ENCODE measurements around the gene NONO. TPM values are rescaled to one million over a fixed set of nuclear protein-coding genes. Genes with fewer than 3 reads are reported as not detected.
"Not testable (repeated sequence)": the region's sequence is repeated elsewhere in the genome, so short reads cannot be mapped to it uniquely, and the experiment has no call there.

The NONO gene
- total RNA-seq, 1 donor from 2014 or later, result 365 TPM

DNA sequence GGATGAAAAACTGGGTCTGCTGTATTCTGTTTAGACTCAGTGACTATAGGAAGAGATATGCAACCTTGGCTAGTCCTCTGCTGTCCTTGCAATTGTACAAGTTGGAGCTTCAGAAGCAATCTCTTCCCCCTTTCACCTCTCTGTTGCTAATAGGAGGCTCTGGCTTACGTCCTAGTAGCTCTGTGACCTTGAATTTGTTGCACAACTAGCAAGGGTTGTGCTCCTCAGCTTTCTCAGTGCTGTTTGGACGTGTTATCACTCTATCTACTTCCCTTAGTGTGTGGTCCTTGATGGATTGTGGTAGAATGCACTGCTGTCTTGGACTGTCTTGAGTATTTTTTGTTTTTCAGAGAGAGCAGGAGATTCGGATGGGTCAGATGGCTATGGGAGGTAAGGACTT is 14.7 kb downstream of the NONO start:
- H3K27me3 ChIP-seq (ENCODE audit: control insufficient read depth, insufficient read depth, low read length), result no peaks in the 10 kb centered on the region
- DNase-seq (ENCODE audit: low read depth), result no peak
- TF ChIP-seq, protein P1, sequence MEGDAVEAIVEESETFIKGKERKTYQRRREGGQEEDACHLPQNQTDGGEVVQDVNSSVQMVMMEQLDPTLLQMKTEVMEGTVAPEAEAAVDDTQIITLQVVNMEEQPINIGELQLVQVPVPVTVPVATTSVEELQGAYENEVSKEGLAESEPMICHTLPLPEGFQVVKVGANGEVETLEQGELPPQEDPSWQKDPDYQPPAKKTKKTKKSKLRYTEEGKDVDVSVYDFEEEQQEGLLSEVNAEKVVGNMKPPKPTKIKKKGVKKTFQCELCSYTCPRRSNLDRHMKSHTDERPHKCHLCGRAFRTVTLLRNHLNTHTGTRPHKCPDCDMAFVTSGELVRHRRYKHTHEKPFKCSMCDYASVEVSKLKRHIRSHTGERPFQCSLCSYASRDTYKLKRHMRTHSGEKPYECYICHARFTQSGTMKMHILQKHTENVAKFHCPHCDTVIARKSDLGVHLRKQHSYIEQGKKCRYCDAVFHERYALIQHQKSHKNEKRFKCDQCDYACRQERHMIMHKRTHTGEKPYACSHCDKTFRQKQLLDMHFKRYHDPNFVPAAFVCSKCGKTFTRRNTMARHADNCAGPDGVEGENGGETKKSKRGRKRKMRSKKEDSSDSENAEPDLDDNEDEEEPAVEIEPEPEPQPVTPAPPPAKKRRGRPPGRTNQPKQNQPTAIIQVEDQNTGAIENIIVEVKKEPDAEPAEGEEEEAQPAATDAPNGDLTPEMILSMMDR (IDR thresholded peaks at IDR 0.05; ENCODE audit: insufficient read depth, low read length, severe bottlenecking), result no peak
- no peak for FAIRE-seq
- peaks cover 7% of the 10 kb centered on the region for H3K36me3 ChIP-seq (ENCODE audit: control insufficient read depth, insufficient read depth, low read length)
- H3K4me3 ChIP-seq (ENCODE audit: low read depth, low read length), result no peak overlapping the region

DNA sequence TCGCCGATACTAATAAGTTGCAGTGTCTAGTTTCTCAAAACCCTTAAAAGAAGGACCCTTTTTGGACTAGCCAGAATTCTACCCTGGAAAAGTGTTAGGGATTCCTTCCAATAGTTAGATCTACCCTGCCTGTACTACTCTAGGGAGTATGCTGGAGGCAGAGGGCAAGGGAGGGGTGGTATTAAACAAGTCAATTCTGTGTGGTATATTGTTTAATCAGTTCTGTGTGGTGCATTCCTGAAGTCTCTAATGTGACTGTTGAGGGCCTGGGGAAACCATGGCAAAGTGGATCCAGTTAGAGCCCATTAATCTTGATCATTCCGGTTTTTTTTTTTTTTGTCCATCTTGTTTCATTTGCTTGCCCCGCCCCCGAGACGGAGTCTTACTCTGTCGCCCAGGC is 16.6 kb downstream of the NONO start:
- FAIRE-seq; H3K27me3 ChIP-seq (ENCODE audit: control insufficient read depth, insufficient read depth, low read length); H3K4me3 ChIP-seq (ENCODE audit: low read depth, low read length); DNase-seq (ENCODE audit: low read depth); H3K36me3 ChIP-seq (ENCODE audit: control insufficient read depth, insufficient read depth, low read length): not testable (repeated sequence)

DNA sequence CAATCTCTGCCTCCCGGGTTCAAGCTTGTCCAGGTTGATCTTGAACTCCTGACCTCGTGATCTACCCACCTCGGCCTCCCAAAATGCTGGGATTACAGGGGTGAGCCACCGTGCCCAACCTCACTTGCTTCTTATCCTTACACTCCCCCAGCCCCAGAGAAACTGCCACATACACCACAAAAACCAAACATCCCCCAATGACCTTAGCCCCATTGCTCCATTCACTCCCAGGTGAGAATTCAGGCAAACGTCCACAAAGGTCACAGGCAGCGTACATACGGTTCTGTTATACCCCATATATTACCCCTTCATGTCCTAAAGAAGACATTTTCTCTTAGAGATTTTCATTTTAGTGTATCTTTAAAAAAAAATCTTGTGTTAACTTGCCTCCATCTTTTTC is 17.1 kb downstream of the NONO start:
- not testable (repeated sequence) for FAIRE-seq; DNase-seq (ENCODE audit: low read depth); H3K36me3 ChIP-seq (ENCODE audit: control insufficient read depth, insufficient read depth, low read length)

DNA sequence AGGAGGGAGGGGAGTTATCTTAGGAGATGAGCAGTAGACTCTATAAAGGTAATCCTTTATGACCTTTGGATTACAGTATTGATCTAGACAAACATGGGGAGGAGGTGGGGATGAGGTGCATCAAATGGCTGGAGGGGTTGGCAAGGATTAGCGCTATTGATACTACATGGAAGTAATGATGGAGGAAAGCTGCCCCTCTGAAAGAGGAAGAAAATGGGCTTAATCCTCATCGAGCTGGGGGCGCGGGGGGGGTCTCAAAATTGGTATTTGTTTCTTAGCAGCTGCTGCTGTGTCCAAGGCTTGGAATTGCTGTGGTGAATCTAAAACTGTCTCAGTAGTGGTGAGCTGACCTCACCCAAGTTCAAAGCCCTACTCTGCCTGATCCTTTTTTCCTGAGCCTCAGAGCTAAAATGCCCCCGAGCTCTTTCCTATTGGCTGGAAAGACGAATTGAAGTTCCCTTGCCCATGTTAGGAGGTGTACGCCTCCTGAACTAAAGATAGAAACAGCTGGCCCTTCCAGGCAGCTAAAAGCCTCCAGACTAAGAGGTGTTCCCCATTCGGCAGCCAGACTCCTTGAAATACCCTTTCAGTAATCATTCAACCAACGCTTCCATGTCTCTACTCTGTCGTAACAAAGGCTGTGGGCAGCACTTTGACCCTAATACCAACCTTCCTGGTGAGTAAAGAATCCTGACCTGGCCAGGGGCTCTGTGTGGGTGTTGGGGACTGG is 17.9 kb downstream of the NONO start, which contains the start of gene ITGB1BP2:
Gene ITGB1BP2 (plus strand): TSS at position 556 of the 730 bp plus-strand sequence. CDS start 57 bp downstream, at position 613.
- TF ChIP-seq, protein P1 (IDR thresholded peaks at IDR 0.05; ENCODE audit: insufficient read depth, low read length, severe bottlenecking), result no peak
- H3K4me3 ChIP-seq (ENCODE audit: low read depth, low read length), result no peak within 1 kb of the TSS
- H3K36me3 ChIP-seq (ENCODE audit: control insufficient read depth, insufficient read depth, low read length), result peaks cover 7% of the 10 kb centered on the region
- DNase-seq (ENCODE audit: low read depth), result no peak
- FAIRE-seq, result no peak
- H3K27me3 ChIP-seq (ENCODE audit: control insufficient read depth, insufficient read depth, low read length), result no peaks in the 10 kb centered on the region

More for the DNA sequence above, 17.1 kb downstream of the NONO start:
- not testable (repeated sequence) for H3K27me3 ChIP-seq (ENCODE audit: control insufficient read depth, insufficient read depth, low read length); H3K4me3 ChIP-seq (ENCODE audit: low read depth, low read length)

DNA sequence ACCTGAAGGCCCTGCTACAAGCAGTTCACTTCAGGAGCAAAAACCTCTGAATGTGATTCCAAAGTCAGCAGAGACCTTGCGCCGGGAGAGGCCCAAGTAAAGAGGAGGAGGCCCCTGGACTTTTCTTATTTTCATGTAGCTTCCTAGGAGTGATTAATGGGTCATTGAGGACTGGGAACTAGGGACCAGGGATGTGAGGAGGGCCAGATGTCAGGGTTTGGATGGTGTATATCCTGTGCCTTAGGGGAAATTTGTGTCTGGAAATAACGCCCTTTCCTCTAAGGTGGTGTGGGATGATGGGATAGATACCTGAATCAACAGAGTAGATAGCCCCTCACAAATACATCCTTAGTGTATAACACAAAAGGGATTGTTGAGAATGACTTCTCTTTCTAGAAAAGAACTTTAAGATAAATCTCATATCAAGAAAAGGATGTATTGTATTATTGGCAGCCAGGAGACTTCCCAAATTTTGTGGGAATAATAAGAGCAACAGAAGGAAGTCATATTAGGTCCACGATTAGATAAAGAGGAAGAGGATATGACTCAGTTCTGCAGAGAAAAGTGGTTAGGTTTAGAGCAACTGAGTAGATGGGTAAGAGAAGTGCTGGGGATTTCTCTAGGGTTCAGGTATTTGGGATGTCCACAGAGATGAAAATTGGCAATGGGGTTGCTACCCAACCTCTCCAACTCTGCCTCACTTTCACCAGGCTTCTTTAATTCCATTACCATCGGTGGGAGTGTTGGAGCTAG is 19.2 kb downstream of the NONO start:
- peaks cover 3% of the 10 kb centered on the region for H3K36me3 ChIP-seq (ENCODE audit: control insufficient read depth, insufficient read depth, low read length)
- no peaks in the 10 kb centered on the region for H3K27me3 ChIP-seq (ENCODE audit: control insufficient read depth, insufficient read depth, low read length)
- DNase-seq (ENCODE audit: low read depth) (peak; percentile 15), FAIRE-seq (no peak)
- H3K4me3 ChIP-seq (ENCODE audit: low read depth, low read length), result no peak overlapping the region
- TF ChIP-seq, protein P1 (IDR thresholded peaks at IDR 0.05; ENCODE audit: insufficient read depth, low read length, severe bottlenecking), result no peak

DNA sequence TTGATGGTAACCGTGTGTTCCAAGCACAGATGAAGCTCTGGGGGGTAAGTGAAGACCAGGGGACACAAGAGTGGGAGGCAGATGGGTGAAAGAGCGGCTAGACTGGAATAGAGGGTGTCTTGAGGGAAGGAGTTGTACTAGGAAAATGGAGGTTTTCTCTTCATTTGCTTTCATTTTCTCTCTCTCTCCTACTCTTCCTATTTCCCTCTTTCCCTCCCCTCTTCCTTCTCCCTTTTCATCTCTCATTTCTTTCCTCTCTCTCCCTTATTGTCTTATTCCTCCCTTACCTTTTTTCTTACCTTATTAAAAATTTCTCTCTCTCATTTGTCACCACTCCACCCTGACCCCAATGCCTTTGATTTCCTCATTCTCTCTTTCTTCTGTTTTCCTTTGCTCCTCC is 21.1 kb downstream of the NONO start:
- Histone ChIP-seq H3K27me3 (ENCODE audit: control insufficient read depth, insufficient read depth, low read length) (no peaks in the 10 kb centered on the region), H3K36me3 (ENCODE audit: control insufficient read depth, insufficient read depth, low read length) (no peaks in the 10 kb centered on the region), H3K4me3 (ENCODE audit: low read depth, low read length) (no peak overlapping the region)
- TF ChIP-seq, protein P1 (IDR thresholded peaks at IDR 0.05; ENCODE audit: insufficient read depth, low read length, severe bottlenecking), result no peak
- no peak for DNase-seq (ENCODE audit: low read depth)
- no peak for FAIRE-seq
